Prostate gland (tissue), 2 donors: ENCODE data around the gene ARL16. TPM values are rescaled to one million over a fixed set of nuclear protein-coding genes. Genes with fewer than 3 reads are reported as not detected.
A peak's percentile ranks its signal among the peaks of the same experiment; 100 is the strongest.

Experiments used
- DNase-seq: peaks from one replicate; pipeline ENCODE4 v3.0.0-alpha.2; 2019; ENCODE audit warnings: low spot score
- H3K27ac ChIP-seq, 2 donors: fragments of 200-600 bp; sonication (generic); 2 replicates each; pipeline ENCODE4 v1.5.1; 2017 to 2019
- H3K27me3 ChIP-seq: fragments of 200-600 bp; sonication (generic); replicated peaks from 2 replicates; pipeline ENCODE4 v1.5.1; 2019; ENCODE audit not compliant: insufficient read depth
- H3K36me3 ChIP-seq, 2 donors: fragments of 200-600 bp; sonication (generic); 1 replicate in 1 of 2; 2 replicates in 1 of 2; pipeline versions ENCODE4 v1.5.1 to v1.8.1; 2017 to 2019
- H3K4me1 ChIP-seq: fragments of 200-600 bp; sonication (generic); replicated peaks from 2 replicates; pipeline ENCODE4 v1.5.1; 2019
- H3K4me3 ChIP-seq, 2 donors: fragments of 200-600 bp; sonication (generic); 2 replicates each; pipeline ENCODE4 v1.5.1; 2017 to 2019
- H3K9me3 ChIP-seq: fragments of 200-600 bp; sonication (generic); 2 replicates; pipeline ENCODE4 v1.5.1; 2017
- POLR2A ChIP-seq: fragments of 450-650 bp; IDR thresholded peaks from one replicate; pipeline ENCODE4 v1.6.1; 2016; ENCODE audit warnings: antibody characterized with exemption, mild to moderate bottlenecking
- POLR2AphosphoS5 ChIP-seq: sonication (generic); formaldehyde crosslinking; IDR thresholded peaks from one replicate; pipeline ENCODE4 v1.6.1; 2017; ENCODE audit warnings: antibody characterized with exemption
- WGBS: methylation state at CpG from one replicate; pipeline ENCODE4 v1.1.5; 2018; 5-methylcytosine and 5-hydroxymethylcytosine counted together
- intact Hi-C: fragments of 100-400 bp; cut with DNase I; formaldehyde crosslinking; loops from one replicate; pipeline ENCODE4 v1.14.2; 2022
- total RNA-seq, 2 donors: library from RNA; depleted of rRNA; stranded (reverse); fragments of >200 nt; gene quantifications; one replicate each; pipeline ENCODE4 v1.1.0, GENCODE V29; 2016
- TF ChIP-seq, protein P1 (sequence below), 4 experiments: fragments of 200-600 bp in 2 of 4; fragments of 450-650 bp in 2 of 4; sonication (generic) in 2 of 4; IDR thresholded peaks; 1 replicate in 3 of 4; 2 replicates in 1 of 4; pipeline ENCODE4 v1.5.1; 2016 to 2019; ENCODE audit warnings: antibody characterized with exemption in 4 of 4, mild to moderate bottlenecking in 2 of 4, moderate library complexity in 2 of 4

Gene ARL16, protein sequence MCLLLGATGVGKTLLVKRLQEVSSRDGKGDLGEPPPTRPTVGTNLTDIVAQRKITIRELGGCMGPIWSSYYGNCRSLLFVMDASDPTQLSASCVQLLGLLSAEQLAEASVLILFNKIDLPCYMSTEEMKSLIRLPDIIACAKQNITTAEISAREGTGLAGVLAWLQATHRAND
- total RNA-seq = 10 to 100 TPM; 27.9 to 49.5 TPM

DNA sequence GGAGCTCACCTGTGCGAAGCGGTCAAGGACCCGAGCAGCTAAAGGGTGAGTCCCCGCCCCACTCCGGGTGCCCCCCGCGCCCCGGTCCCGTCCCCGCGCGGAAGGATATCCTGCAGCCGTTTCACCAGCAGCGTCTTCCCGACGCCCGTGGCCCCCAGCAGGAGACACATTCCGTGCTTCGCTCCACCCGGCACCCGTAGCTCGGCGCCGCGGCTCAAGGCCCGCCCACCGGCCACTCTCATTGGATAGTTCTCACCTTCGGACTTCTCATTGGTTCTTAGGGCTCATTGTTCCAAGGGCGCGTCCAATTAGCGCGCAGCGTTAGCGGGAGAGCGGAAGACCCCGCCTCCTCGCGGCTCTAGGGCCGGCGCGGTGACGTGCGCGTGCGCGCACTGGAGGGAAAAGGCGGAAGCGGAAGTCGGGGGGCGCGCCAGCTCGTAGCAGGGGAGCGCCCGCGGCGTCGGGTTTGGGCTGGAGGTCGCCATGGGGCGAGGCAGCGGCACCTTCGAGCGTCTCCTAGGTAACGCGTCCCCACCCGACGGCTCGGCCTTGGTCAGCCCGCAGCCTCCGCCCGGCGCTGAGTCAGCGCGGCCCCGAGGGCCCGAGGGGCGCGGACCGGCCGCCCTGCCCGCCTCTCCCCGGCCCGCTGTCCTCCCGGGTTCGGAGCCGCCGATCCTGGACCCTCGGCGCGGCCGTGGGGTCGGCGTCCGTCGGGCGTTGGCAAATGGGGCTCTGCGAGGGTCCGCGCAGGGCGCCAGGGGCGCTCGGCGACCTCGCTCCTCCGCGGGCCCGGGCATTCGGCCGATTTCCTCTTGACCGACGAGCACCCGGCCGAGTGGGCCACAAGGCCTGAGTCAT lies at the start of gene ARL16, which contains the start of gene HGS:
Gene ARL16 (minus strand): TSS at position 214 of the 858 bp plus-strand sequence. CDS start 44 bp downstream, at position 170.
Gene HGS (plus strand): TSS at position 428 of the 858 bp plus-strand sequence. CDS start 56 bp downstream, at position 484.
- peak; percentile 98 for DNase-seq
- H3K9me3 ChIP-seq = no peaks in the 10 kb centered on the region
- H3K27ac ChIP-seq = peak within 1 kb of the TSS; percentile 62 to 66
- TF ChIP-seq POLR2AphosphoS5 (peak; percentile 98), POLR2A (peak; percentile 66)
- TF ChIP-seq, protein P1, sequence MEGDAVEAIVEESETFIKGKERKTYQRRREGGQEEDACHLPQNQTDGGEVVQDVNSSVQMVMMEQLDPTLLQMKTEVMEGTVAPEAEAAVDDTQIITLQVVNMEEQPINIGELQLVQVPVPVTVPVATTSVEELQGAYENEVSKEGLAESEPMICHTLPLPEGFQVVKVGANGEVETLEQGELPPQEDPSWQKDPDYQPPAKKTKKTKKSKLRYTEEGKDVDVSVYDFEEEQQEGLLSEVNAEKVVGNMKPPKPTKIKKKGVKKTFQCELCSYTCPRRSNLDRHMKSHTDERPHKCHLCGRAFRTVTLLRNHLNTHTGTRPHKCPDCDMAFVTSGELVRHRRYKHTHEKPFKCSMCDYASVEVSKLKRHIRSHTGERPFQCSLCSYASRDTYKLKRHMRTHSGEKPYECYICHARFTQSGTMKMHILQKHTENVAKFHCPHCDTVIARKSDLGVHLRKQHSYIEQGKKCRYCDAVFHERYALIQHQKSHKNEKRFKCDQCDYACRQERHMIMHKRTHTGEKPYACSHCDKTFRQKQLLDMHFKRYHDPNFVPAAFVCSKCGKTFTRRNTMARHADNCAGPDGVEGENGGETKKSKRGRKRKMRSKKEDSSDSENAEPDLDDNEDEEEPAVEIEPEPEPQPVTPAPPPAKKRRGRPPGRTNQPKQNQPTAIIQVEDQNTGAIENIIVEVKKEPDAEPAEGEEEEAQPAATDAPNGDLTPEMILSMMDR (IDR thresholded peaks at IDR 0.05) = peak in 1 of 4 experiments; percentile 30
- intact Hi-C loops = no loop called here
- H3K4me1 ChIP-seq = peaks cover 11% of the 10 kb centered on the region
- H3K27me3 ChIP-seq = no peaks in the 10 kb centered on the region
- WGBS = under 1% methylated on average over 66 of the region's 112 CpGs
- peak within 1 kb of the TSS; percentile 96 to 97 for H3K4me3 ChIP-seq
- peaks cover 0 to 22% of the 10 kb centered on the region in 2 donors for H3K36me3 ChIP-seq

DNA sequence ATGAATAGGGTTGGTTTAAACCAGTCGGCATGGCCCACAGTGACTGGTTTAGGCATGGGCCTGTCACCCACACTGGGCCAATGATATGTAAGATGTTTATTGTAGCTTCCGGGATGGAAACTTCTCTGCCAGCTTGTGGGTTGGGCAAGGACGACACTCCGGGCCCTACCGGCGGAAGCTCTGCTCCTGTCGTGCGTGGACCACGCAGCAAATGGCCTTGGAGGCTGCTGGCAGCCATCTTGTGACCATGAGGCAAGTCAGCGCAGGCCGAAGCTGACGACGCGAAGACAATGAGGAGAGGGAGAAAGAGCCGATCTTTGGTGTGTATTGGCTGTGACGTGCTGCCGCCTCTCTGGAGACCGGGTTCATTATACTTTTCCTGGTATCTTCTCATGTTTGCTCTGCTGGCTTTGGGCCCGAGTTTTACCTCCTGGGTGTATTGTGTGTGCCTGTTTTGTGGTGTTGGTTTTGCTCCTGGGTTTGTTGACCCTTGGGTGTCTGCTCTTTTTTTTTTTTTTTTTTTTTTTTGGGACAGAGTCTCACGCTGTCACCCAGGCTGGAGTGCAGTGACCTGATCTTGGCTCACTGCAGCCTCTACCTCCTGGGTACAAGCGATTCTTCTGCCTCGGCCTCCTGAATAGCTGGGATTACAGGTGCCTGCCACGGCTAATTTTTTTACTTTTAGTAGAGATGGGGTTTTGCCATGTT lies 43.9 kb upstream of the ARL16 start:
- Histone ChIP-seq H3K36me3 (no peaks in the 10 kb centered on the region), H3K4me3 (no peak overlapping the region), H3K9me3 (no peaks in the 10 kb centered on the region), H3K4me1 (peaks cover 6% of the 10 kb centered on the region), H3K27me3 (no peaks in the 10 kb centered on the region), H3K27ac (peak overlapping the region; percentile 80 to 86)
- DNase-seq = peak; percentile 79
- peak; percentile 25 for TF ChIP-seq POLR2A
- TF ChIP-seq, protein P1 (IDR thresholded peaks at IDR 0.05) = peak in 1 of 4 experiments; percentile 20
- TF ChIP-seq POLR2AphosphoS5 = peak; percentile 70
- intact Hi-C loops = no loop called here
- 48% methylated on average over 23 of the region's 23 CpGs for WGBS

DNA sequence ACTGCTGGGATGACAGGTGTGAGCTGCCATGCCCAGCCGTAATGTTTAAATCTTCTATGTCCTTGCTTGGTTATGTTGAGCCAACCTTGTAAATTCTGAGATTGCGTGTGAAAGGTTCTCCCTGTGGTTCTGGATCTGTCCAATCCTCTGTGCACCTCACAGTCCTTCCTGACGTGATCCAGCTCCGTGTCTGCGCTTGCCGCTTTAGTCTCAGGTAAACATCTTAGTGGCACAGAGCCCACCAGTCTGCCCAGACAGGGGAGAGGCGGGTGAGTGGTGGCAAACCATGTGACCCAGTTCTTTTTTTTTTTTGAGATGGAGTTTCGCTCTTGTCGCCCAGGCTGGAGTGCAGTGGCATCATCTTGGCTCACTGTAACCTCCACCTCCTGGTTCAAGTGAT lies 42.4 kb upstream of the ARL16 start:
- DNase-seq = peak; percentile 98
- no peaks in the 10 kb centered on the region for H3K9me3 ChIP-seq
- WGBS = 28% methylated on average over 9 of the region's 9 CpGs
- no peaks in the 10 kb centered on the region for H3K27me3 ChIP-seq
- no peak overlapping the region for H3K4me3 ChIP-seq
- intact Hi-C loops = no loop called here
- TF ChIP-seq POLR2A = no peak
- TF ChIP-seq, protein P1 (IDR thresholded peaks at IDR 0.05) = no peak
- TF ChIP-seq POLR2AphosphoS5 = peak; percentile 99
- H3K27ac ChIP-seq = peak overlapping the region; percentile 80 to 86
- H3K4me1 ChIP-seq = peaks cover 8% of the 10 kb centered on the region
- H3K36me3 ChIP-seq = no peaks in the 10 kb centered on the region

DNA sequence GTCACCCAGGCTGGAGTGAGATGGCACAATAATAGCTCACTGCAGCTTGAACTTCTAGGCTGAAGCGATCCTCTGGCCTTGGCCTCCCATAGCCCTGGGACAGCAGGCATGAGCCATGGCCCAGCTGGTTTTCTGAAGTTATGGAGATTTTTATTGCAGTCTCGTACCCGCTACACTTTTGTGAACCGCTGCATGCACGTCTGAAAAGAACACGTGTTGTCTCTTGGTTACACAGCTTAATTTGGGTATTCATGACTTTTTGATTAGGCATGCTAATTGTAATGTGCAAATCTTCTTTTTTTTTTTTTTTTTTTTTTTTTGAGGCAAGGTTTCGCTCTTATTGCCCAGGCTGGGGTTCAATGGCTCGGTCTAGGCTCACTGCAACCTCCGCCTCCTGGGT lies 41.8 kb upstream of the ARL16 start:
- intact Hi-C loops = no loop called here
- Histone ChIP-seq H3K27me3 (no peaks in the 10 kb centered on the region), H3K9me3 (no peaks in the 10 kb centered on the region), H3K36me3 (no peaks in the 10 kb centered on the region), H3K4me3 (no peak overlapping the region), H3K4me1 (peaks cover 8% of the 10 kb centered on the region), H3K27ac (peak overlapping the region; percentile 80 to 86)
- WGBS = 77% methylated on average over 9 of the region's 9 CpGs
- no peak for DNase-seq
- TF ChIP-seq POLR2AphosphoS5 = no peak
- no peak for TF ChIP-seq POLR2A
- TF ChIP-seq, protein P1 (IDR thresholded peaks at IDR 0.05) = no peak
